ENCODE measurements around the gene SLC7A5. TPM values are rescaled to one million over a fixed set of nuclear protein-coding genes. Genes with fewer than 3 reads are reported as not detected.

SLC7A5 gene
- total RNA-seq, 4 donors from 2014 or later: 10.0 to 99.4 (median 61.1) TPM

GRCh38 chr16:87824016-87824990 lies 45.0 kb downstream of the SLC7A5 start:
- Histone ChIP-seq H3K36me3 (no peaks in the 10 kb centered on the region), H3K9me3 (no peaks in the 10 kb centered on the region), H3K4me3 (no peak overlapping the region), H3K4me1 (peaks cover 8% of the 10 kb centered on the region), H3K27ac (no peak overlapping the region), H3K27me3 (peaks cover 22% of the 10 kb centered on the region)
- 56% methylated on average over 16 of the region's 19 CpGs for WGBS
- no peak for TF ChIP-seq EP300 (IDR thresholded peaks at IDR 0.05)
- no peak for TF ChIP-seq POLR2A (IDR thresholded peaks at IDR 0.05)
- TF ChIP-seq, protein P1, sequence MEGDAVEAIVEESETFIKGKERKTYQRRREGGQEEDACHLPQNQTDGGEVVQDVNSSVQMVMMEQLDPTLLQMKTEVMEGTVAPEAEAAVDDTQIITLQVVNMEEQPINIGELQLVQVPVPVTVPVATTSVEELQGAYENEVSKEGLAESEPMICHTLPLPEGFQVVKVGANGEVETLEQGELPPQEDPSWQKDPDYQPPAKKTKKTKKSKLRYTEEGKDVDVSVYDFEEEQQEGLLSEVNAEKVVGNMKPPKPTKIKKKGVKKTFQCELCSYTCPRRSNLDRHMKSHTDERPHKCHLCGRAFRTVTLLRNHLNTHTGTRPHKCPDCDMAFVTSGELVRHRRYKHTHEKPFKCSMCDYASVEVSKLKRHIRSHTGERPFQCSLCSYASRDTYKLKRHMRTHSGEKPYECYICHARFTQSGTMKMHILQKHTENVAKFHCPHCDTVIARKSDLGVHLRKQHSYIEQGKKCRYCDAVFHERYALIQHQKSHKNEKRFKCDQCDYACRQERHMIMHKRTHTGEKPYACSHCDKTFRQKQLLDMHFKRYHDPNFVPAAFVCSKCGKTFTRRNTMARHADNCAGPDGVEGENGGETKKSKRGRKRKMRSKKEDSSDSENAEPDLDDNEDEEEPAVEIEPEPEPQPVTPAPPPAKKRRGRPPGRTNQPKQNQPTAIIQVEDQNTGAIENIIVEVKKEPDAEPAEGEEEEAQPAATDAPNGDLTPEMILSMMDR (IDR thresholded peaks at IDR 0.05): no peak
- no peak for TF ChIP-seq POLR2AphosphoS5 (IDR thresholded peaks at IDR 0.05)
- DNase-seq (ENCODE audit: low spot score in 2 of 2): no peak

GRCh38 chr16:87823181-87823929 lies 46.0 kb downstream of the SLC7A5 start:
- Histone ChIP-seq H3K27ac (no peak overlapping the region), H3K4me1 (peaks cover 4% of the 10 kb centered on the region), H3K4me3 (no peak overlapping the region), H3K36me3 (no peaks in the 10 kb centered on the region), H3K27me3 (peaks cover 22% of the 10 kb centered on the region), H3K9me3 (no peaks in the 10 kb centered on the region)
- 53% methylated on average over 24 of the region's 24 CpGs for WGBS
- TF ChIP-seq POLR2A (IDR thresholded peaks at IDR 0.05) (no peak), POLR2AphosphoS5 (IDR thresholded peaks at IDR 0.05) (no peak), EP300 (IDR thresholded peaks at IDR 0.05) (no peak)
- TF ChIP-seq, protein P1 (IDR thresholded peaks at IDR 0.05): no peak
- no peak for DNase-seq (ENCODE audit: low spot score in 2 of 2)

DNA sequence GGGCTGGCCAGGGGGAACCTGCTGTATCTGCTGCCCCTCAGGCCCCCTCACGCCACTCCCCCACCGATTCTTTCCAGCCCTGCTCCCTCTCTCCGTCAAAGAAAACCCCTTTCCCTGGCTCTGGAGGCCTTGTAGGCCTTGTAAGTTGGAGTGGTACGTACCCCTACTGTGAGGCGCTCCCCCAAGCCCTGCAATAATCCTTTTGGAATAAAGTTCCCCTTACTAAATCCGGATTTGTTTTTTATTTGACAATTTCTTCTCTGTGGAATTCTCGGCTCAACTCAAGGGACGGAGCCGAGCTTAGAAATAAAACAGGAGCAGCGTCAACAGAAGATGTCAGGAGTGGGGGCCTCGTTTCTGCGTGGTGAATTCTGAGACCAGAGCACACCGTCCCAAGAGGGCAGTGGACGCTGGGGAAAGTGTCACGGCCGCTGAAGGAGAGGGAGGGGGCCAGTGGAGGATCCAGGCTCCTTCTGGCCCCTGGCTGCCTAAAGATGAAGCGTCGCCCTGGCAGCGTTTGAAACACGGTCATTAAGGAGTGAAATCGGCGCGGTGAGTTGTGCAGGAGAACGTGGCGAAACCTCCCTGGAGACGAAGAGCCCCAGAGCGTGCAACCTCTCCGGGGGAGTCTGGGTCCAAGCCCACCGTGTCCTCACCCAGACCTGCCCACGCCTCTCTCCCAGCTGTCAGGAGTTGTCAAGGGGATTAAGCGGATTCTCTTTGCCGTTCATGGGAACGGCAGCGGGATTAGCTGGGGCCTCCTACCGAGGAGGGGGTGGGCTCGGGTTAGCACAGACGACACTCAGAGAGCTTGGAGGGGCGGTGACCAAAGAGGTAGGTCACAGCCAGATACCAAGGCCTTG lies 47.0 kb downstream of the SLC7A5 start:
- DNase-seq (ENCODE audit: low spot score in 2 of 2): no peak
- Histone ChIP-seq H3K4me1 (no peaks in the 10 kb centered on the region), H3K4me3 (no peak overlapping the region), H3K27me3 (peaks cover 22% of the 10 kb centered on the region), H3K9me3 (no peaks in the 10 kb centered on the region), H3K36me3 (no peaks in the 10 kb centered on the region), H3K27ac (no peak overlapping the region)
- WGBS: 60% methylated on average over 38 of the region's 38 CpGs
- no peak for TF ChIP-seq EP300 (IDR thresholded peaks at IDR 0.05)
- no peak for TF ChIP-seq POLR2A (IDR thresholded peaks at IDR 0.05)
- TF ChIP-seq, protein P1 (IDR thresholded peaks at IDR 0.05): no peak
- TF ChIP-seq POLR2AphosphoS5 (IDR thresholded peaks at IDR 0.05): no peak

GRCh38 chr16:87821376-87822107 lies 47.8 kb downstream of the SLC7A5 start:
- H3K4me1 ChIP-seq: no peaks in the 10 kb centered on the region
- no peaks in the 10 kb centered on the region for H3K36me3 ChIP-seq
- no peak overlapping the region for H3K27ac ChIP-seq
- WGBS: 72% methylated on average over 18 of the region's 18 CpGs
- no peak overlapping the region for H3K4me3 ChIP-seq
- TF ChIP-seq EP300 (IDR thresholded peaks at IDR 0.05): no peak
- TF ChIP-seq, protein P1 (IDR thresholded peaks at IDR 0.05): no peak
- no peak for TF ChIP-seq POLR2AphosphoS5 (IDR thresholded peaks at IDR 0.05)
- TF ChIP-seq POLR2A (IDR thresholded peaks at IDR 0.05): no peak
- H3K27me3 ChIP-seq: peaks cover 22% of the 10 kb centered on the region
- H3K9me3 ChIP-seq: peaks cover 5% of the 10 kb centered on the region
- no peak for DNase-seq (ENCODE audit: low spot score in 2 of 2)
